HEK293 (cell line): Measurements from ENCODE around the gene CASK.

Experiments
- CTCF ChIA-PET: fragments of 350-600 bp; formaldehyde crosslinking; extraction: SDS; loops from one replicate; lab custom pipeline; 2021; ENCODE audit warnings: antibody characterized with exemption; lab: Yijun Ruan, JAX
- POLR2A ChIA-PET: fragments of 300-600 bp; formaldehyde crosslinking; extraction: SDS; loops from one replicate; lab custom pipeline; 2020; ENCODE audit warnings: antibody characterized with exemption, inconsistent platforms; lab: Yijun Ruan, JAX
- H3K27ac ChIP-seq: fragments of 200-500 bp; sonication (Bioruptor generic); 2 replicates; pipeline ENCODE4 v1.5.1; 2014; ENCODE audit warnings: low read depth, low read length, control low read depth, inconsistent platforms; ENCODE audit errors: extremely low read depth
- H3K36me3 ChIP-seq, 2 experiments: fragments of 200-500 bp in 1 of 2; sonication (Bioruptor generic) in 1 of 2; 1 replicate in 1 of 2; 2 replicates in 1 of 2; pipeline ENCODE4 v1.5.1; 2014 to 2017; ENCODE audit warnings: inconsistent platforms in 2 of 2, low read length in 2 of 2; ENCODE audit not compliant: control insufficient read depth in 2 of 2, insufficient read depth in 1 of 2
- H3K4me1 ChIP-seq: fragments of 200-500 bp; sonication (Bioruptor generic); 2 replicates; pipeline ENCODE4 v1.5.1; 2014; ENCODE audit warnings: mild to moderate bottlenecking, low read length, inconsistent platforms; ENCODE audit not compliant: control insufficient read depth, insufficient read depth
- H3K4me3 ChIP-seq: 2 replicates; pipeline ENCODE4 v1.5.1; 2011; ENCODE audit warnings: low read depth, mild to moderate bottlenecking, control low read depth, low read length, moderate library complexity
- H3K9me3 ChIP-seq: fragments of 200-500 bp; sonication (Bioruptor generic); 2 replicates; pipeline ENCODE4 v1.5.1; 2014; ENCODE audit warnings: low read depth, low read length, inconsistent platforms; ENCODE audit not compliant: control insufficient read depth, insufficient read depth
- HOXC10 ChIP-seq: sonication (generic); formaldehyde crosslinking; IDR thresholded peaks from 2 replicates; pipeline ENCODE4 v1.8.1; 2023; ENCODE audit warnings: mild to moderate bottlenecking, missing genetic modification reagents
- MEIS1 ChIP-seq: sonication (generic); formaldehyde crosslinking; IDR thresholded peaks from 2 replicates; pipeline ENCODE4 v1.8.1; 2022; ENCODE audit warnings: missing genetic modification reagents, mild to moderate bottlenecking, borderline replicate concordance
- SETDB1 ChIP-seq: IDR thresholded peaks from one replicate; pipeline ENCODE4 v1.6.1; 2017; ENCODE audit warnings: mild to moderate bottlenecking, low read length, moderate library complexity, mixed read lengths; ENCODE audit not compliant: insufficient read length
- SP2 ChIP-seq: fragments of 450-650 bp; formaldehyde crosslinking; IDR thresholded peaks from 2 replicates; pipeline ENCODE4 v1.5.1; 2016; ENCODE audit warnings: missing biosample characterization, missing genetic modification characterization
- TRIM28 ChIP-seq: IDR thresholded peaks from 2 replicates; pipeline ENCODE4 v1.6.1; 2011; ENCODE audit warnings: low read length, control low read depth, borderline replicate concordance
- WT1 ChIP-seq: fragments of 450-650 bp; formaldehyde crosslinking; IDR thresholded peaks from 2 replicates; pipeline ENCODE4 v1.5.1; 2016; ENCODE audit warnings: missing biosample characterization, missing genetic modification characterization
- ZBTB21 ChIP-seq: fragments of 450-650 bp; formaldehyde crosslinking; IDR thresholded peaks from 2 replicates; pipeline ENCODE4 v1.5.1; 2017; ENCODE audit warnings: missing biosample characterization, missing genetic modification characterization
- ZEB2 ChIP-seq: fragments of 450-650 bp; formaldehyde crosslinking; IDR thresholded peaks from 2 replicates; pipeline ENCODE4 v1.5.1; 2016; ENCODE audit warnings: missing biosample characterization, missing genetic modification characterization
- ZNF114 ChIP-seq: fragments of 450-650 bp; formaldehyde crosslinking; IDR thresholded peaks from 2 replicates; pipeline ENCODE4 v1.5.0; 2017; ENCODE audit warnings: missing biosample characterization, missing genetic modification characterization
- ZNF16 ChIP-seq: fragments of 450-650 bp; formaldehyde crosslinking; IDR thresholded peaks from 2 replicates; pipeline ENCODE4 v1.5.1; 2016; ENCODE audit warnings: low read depth, missing biosample characterization, missing genetic modification characterization
- ZNF202 ChIP-seq: fragments of 450-650 bp; formaldehyde crosslinking; IDR thresholded peaks from 2 replicates; pipeline ENCODE4 v1.5.1; 2016; ENCODE audit warnings: missing biosample characterization, missing genetic modification characterization, borderline replicate concordance
- ZNF214 ChIP-seq: fragments of 450-650 bp; formaldehyde crosslinking; IDR thresholded peaks from 2 replicates; pipeline ENCODE4 v1.5.1; 2017; ENCODE audit warnings: missing biosample characterization, mild to moderate bottlenecking, missing genetic modification characterization, borderline replicate concordance
- ZNF530 ChIP-seq: fragments of 450-650 bp; formaldehyde crosslinking; IDR thresholded peaks from 2 replicates; pipeline ENCODE4 v1.5.1; 2016; ENCODE audit warnings: low read depth, missing biosample characterization, missing genetic modification characterization
- ZNF600 ChIP-seq: fragments of 450-650 bp; formaldehyde crosslinking; IDR thresholded peaks from 2 replicates; pipeline ENCODE4 v1.5.1; 2016; ENCODE audit warnings: missing biosample characterization, missing genetic modification characterization
- ZNF629 ChIP-seq: fragments of 450-650 bp; formaldehyde crosslinking; IDR thresholded peaks from 2 replicates; pipeline ENCODE4 v1.5.1; 2017; ENCODE audit warnings: missing biosample characterization, missing genetic modification characterization
- ZNF777 ChIP-seq: fragments of 450-650 bp; formaldehyde crosslinking; IDR thresholded peaks from 2 replicates; pipeline ENCODE4 v1.5.1; 2017; ENCODE audit warnings: missing biosample characterization, missing genetic modification characterization, borderline replicate concordance
- ZSCAN16 ChIP-seq: fragments of 450-650 bp; formaldehyde crosslinking; IDR thresholded peaks from 2 replicates; pipeline ENCODE4 v1.5.1; 2016; ENCODE audit warnings: missing biosample characterization, missing genetic modification characterization
- TF ChIP-seq, protein P1 (sequence below): fragments of 450-650 bp; formaldehyde crosslinking; IDR thresholded peaks from 2 replicates; pipeline ENCODE4 v1.5.1; 2016; ENCODE audit warnings: missing biosample characterization, missing genetic modification characterization
- TF ChIP-seq, protein P2 (sequence below): fragments of 450-650 bp; formaldehyde crosslinking; IDR thresholded peaks from 2 replicates; pipeline ENCODE4; 2016; ENCODE audit warnings: missing biosample characterization, missing genetic modification characterization
- TF ChIP-seq, protein P3 (sequence below): fragments of 450-650 bp; formaldehyde crosslinking; IDR thresholded peaks from 2 replicates; pipeline ENCODE4 v1.5.1; 2016; ENCODE audit warnings: missing biosample characterization, missing genetic modification characterization, low read depth
- TF ChIP-seq, protein P4 (sequence below): fragments of 450-650 bp; formaldehyde crosslinking; IDR thresholded peaks from 2 replicates; pipeline ENCODE4 v1.5.1; 2016; ENCODE audit warnings: missing biosample characterization, missing genetic modification characterization
- TF ChIP-seq, protein P5 (sequence below): fragments of 450-650 bp; formaldehyde crosslinking; IDR thresholded peaks from 2 replicates; pipeline ENCODE4 v1.5.1; 2016; ENCODE audit warnings: missing biosample characterization, missing genetic modification characterization
- TF ChIP-seq, protein P6 (sequence below): fragments of 450-650 bp; formaldehyde crosslinking; IDR thresholded peaks from 2 replicates; pipeline ENCODE4 v1.5.1; 2016; ENCODE audit warnings: missing biosample characterization, missing genetic modification characterization

CASK gene

DNA sequence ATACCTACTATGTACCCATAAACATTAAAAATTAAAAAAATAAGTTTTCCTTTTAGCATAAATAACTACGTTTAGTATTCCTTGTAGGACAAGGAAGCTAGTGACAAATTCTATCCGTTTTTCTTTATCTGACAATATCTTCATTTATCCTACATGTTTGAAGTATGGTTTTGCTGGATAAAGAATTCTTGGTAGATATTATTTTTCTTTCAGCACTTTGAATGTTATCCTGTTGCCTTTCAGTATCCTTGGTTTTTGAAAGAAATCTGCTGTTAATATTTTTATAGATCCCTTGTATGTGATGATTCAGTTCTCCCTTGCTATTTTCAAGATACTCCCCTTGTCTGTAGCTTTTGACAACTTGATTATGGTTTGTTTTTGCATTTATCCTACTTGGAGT is 76.6 kb downstream of the CASK start:
- no peak overlapping the region for H3K27ac ChIP-seq
- no peak overlapping the region for H3K4me3 ChIP-seq
- no peaks in the 10 kb centered on the region for H3K4me1 ChIP-seq
- no peaks in the 10 kb centered on the region; the same call in 1 of the 2 replicates for H3K9me3 ChIP-seq
- POLR2A ChIA-PET, result no interaction called here
- H3K36me3 ChIP-seq, result peaks cover 10 to 12% of the 10 kb centered on the region in 2 experiments; a peak in 2 of 3 replicates
- TF ChIP-seq ZNF16 (tag by site-specific recombination) (no peak), ZNF114 (no peak), ZNF629 (tag by site-specific recombination) (no peak), ZEB2 (tag by site-specific recombination) (no peak), ZNF202 (tag by site-specific recombination) (no peak), MEIS1 (CRISPR knock-in tag) (no peak), SETDB1 (peak; percentile 91), TRIM28 (0 out of 2 replicates have a peak, but pooled peaks have one; percentile 28), WT1 (tag by site-specific recombination) (no peak), HOXC10 (CRISPR knock-in tag) (no peak), ZNF530 (tag by site-specific recombination) (no peak), ZNF600 (no peak), ZSCAN16 (no peak)
- TF ChIP-seq, protein P1, sequence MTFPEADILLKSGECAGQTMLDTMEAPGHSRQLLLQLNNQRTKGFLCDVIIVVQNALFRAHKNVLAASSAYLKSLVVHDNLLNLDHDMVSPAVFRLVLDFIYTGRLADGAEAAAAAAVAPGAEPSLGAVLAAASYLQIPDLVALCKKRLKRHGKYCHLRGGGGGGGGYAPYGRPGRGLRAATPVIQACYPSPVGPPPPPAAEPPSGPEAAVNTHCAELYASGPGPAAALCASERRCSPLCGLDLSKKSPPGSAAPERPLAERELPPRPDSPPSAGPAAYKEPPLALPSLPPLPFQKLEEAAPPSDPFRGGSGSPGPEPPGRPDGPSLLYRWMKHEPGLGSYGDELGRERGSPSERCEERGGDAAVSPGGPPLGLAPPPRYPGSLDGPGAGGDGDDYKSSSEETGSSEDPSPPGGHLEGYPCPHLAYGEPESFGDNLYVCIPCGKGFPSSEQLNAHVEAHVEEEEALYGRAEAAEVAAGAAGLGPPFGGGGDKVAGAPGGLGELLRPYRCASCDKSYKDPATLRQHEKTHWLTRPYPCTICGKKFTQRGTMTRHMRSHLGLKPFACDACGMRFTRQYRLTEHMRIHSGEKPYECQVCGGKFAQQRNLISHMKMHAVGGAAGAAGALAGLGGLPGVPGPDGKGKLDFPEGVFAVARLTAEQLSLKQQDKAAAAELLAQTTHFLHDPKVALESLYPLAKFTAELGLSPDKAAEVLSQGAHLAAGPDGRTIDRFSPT (tag by site-specific recombination), result no peak
- TF ChIP-seq, protein P2, sequence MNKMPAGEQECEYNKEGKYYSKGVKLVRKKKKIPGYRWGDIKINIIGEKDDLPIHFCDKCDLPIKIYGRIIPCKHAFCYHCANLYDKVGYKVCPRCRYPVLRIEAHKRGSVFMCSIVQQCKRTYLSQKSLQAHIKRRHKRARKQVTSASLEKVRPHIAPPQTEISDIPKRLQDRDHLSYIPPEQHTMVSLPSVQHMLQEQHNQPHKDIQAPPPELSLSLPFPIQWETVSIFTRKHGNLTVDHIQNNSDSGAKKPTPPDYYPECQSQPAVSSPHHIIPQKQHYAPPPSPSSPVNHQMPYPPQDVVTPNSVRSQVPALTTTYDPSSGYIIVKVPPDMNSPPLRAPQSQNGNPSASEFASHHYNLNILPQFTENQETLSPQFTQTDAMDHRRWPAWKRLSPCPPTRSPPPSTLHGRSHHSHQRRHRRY (tag by site-specific recombination), result no peak
- TF ChIP-seq, protein P3, sequence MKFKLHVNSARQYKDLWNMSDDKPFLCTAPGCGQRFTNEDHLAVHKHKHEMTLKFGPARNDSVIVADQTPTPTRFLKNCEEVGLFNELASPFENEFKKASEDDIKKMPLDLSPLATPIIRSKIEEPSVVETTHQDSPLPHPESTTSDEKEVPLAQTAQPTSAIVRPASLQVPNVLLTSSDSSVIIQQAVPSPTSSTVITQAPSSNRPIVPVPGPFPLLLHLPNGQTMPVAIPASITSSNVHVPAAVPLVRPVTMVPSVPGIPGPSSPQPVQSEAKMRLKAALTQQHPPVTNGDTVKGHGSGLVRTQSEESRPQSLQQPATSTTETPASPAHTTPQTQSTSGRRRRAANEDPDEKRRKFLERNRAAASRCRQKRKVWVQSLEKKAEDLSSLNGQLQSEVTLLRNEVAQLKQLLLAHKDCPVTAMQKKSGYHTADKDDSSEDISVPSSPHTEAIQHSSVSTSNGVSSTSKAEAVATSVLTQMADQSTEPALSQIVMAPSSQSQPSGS (tag by site-specific recombination), result no peak
- TF ChIP-seq, protein P4, sequence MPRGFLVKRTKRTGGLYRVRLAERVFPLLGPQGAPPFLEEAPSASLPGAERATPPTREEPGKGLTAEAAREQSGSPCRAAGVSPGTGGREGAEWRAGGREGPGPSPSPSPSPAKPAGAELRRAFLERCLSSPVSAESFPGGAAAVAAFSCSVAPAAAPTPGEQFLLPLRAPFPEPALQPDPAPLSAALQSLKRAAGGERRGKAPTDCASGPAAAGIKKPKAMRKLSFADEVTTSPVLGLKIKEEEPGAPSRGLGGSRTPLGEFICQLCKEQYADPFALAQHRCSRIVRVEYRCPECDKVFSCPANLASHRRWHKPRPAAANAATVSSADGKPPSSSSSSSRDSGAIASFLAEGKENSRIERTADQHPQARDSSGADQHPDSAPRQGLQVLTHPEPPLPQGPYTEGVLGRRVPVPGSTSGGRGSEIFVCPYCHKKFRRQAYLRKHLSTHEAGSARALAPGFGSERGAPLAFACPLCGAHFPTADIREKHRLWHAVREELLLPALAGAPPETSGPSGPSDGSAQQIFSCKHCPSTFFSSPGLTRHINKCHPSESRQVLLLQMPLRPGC (tag by site-specific recombination), result no peak
- TF ChIP-seq, all 188 proteins: peak for 2
- CTCF ChIA-PET, result no interaction called here

DNA sequence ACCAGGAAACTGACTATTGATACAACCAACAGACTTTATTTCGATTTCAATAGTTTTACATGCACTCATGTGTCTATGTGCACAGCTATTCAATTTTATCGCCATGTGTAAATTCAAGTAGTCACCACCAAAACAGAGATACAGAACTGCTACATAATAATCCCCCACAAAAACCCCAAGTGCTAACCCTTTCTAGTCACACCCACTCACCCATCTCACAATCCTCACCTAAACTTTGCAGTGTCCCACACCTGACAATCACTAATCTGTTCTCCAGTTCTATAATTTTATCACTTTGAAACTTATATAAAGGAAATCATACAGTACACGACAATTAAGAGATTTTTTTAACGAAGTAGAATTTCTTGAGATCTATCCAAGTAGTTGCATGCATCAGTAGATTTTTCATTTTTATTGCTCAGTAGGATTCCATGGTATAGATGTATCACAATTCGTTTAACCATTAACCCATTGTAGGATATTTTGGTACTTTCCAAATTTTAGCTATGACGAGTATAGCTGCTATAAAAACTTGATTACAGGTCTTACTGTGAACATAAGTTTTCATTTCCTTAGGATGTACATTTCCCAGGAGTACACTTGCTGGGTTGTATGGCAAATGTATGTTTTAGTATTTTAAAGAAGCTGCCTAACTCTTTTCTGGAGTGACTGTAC is 85.9 kb downstream of the CASK start:
- POLR2A ChIA-PET, result interaction anchor here (0.6 kb wide), 1 partner anchor 1664 kb away, joined by 5 read pairs; no protein-coding TSS in a partner anchor
- Histone ChIP-seq H3K4me3 (no peak overlapping the region), H3K9me3 (peaks cover 2% of the 10 kb centered on the region; the same call in 1 of the 2 replicates), H3K4me1 (no peaks in the 10 kb centered on the region), H3K27ac (no peak overlapping the region), H3K36me3 (no peaks in the 10 kb centered on the region; a peak in 1 of 3 replicates)
- CTCF ChIA-PET, result interaction anchor here (0.7 kb wide), 1 partner anchor 9 kb away, joined by 4 read pairs; no protein-coding TSS in a partner anchor
- TF ChIP-seq ZNF214 (tag by site-specific recombination) (no peak), ZNF777 (no peak), SP2 (no peak), ZBTB21 (tag by site-specific recombination) (no peak)
- TF ChIP-seq, protein P5, sequence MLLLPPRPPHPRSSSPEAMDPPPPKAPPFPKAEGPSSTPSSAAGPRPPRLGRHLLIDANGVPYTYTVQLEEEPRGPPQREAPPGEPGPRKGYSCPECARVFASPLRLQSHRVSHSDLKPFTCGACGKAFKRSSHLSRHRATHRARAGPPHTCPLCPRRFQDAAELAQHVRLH (tag by site-specific recombination), result no peak
- TF ChIP-seq, protein P6, sequence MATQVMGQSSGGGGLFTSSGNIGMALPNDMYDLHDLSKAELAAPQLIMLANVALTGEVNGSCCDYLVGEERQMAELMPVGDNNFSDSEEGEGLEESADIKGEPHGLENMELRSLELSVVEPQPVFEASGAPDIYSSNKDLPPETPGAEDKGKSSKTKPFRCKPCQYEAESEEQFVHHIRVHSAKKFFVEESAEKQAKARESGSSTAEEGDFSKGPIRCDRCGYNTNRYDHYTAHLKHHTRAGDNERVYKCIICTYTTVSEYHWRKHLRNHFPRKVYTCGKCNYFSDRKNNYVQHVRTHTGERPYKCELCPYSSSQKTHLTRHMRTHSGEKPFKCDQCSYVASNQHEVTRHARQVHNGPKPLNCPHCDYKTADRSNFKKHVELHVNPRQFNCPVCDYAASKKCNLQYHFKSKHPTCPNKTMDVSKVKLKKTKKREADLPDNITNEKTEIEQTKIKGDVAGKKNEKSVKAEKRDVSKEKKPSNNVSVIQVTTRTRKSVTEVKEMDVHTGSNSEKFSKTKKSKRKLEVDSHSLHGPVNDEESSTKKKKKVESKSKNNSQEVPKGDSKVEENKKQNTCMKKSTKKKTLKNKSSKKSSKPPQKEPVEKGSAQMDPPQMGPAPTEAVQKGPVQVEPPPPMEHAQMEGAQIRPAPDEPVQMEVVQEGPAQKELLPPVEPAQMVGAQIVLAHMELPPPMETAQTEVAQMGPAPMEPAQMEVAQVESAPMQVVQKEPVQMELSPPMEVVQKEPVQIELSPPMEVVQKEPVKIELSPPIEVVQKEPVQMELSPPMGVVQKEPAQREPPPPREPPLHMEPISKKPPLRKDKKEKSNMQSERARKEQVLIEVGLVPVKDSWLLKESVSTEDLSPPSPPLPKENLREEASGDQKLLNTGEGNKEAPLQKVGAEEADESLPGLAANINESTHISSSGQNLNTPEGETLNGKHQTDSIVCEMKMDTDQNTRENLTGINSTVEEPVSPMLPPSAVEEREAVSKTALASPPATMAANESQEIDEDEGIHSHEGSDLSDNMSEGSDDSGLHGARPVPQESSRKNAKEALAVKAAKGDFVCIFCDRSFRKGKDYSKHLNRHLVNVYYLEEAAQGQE, result no peak
